ENCODE results near the gene CABLES1. TPM values are rescaled to one million over a fixed set of nuclear protein-coding genes. Genes with fewer than 3 reads are reported as not detected.
"Not testable (repeated sequence)": the region's sequence is repeated elsewhere in the genome, so short reads cannot be mapped to it uniquely, and the experiment has no call there.

CABLES1 gene
- total RNA-seq, 1 donor from 2014 or later: 50.9 TPM

DNA sequence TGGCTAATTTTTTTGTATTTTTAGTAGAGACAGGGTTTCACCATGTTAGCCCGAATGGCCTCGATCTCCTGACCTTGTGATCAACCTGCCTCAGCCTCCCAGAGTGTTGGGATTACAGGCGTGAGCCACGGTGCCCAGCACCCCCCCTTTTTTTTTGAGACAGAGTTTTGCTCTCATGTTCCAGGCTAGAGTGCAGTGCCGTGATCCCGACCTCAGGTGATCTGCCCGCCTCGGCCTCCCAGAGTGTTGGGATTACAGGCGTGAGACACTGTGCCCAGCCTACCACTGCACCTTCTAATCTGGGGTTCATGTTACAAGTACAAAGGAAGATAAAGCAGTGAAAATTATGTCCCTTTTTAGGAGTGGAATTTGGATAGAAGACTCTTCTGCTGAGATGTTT, 41.5 kb upstream of the CABLES1 start:
- DNase-seq (ENCODE audit: extremely low spot score, unreplicated experiment): no peak
- no peak overlapping the region for H3K27ac Mint-ChIP-seq (ENCODE audit: unreplicated experiment)
- no peaks in the 10 kb centered on the region for H3K36me3 Mint-ChIP-seq (ENCODE audit: unreplicated experiment)
- H3K4me3 Mint-ChIP-seq (ENCODE audit: unreplicated experiment): no peak overlapping the region
- H3K27me3 Mint-ChIP-seq (ENCODE audit: unreplicated experiment): no peaks in the 10 kb centered on the region
- TF ChIP-seq, protein P1, sequence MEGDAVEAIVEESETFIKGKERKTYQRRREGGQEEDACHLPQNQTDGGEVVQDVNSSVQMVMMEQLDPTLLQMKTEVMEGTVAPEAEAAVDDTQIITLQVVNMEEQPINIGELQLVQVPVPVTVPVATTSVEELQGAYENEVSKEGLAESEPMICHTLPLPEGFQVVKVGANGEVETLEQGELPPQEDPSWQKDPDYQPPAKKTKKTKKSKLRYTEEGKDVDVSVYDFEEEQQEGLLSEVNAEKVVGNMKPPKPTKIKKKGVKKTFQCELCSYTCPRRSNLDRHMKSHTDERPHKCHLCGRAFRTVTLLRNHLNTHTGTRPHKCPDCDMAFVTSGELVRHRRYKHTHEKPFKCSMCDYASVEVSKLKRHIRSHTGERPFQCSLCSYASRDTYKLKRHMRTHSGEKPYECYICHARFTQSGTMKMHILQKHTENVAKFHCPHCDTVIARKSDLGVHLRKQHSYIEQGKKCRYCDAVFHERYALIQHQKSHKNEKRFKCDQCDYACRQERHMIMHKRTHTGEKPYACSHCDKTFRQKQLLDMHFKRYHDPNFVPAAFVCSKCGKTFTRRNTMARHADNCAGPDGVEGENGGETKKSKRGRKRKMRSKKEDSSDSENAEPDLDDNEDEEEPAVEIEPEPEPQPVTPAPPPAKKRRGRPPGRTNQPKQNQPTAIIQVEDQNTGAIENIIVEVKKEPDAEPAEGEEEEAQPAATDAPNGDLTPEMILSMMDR (IDR thresholded peaks at IDR 0.05): no peak
- peaks cover 18% of the 10 kb centered on the region for H3K4me1 Mint-ChIP-seq (ENCODE audit: unreplicated experiment)
- H3K9me3 Mint-ChIP-seq (ENCODE audit: unreplicated experiment): no peaks in the 10 kb centered on the region

DNA sequence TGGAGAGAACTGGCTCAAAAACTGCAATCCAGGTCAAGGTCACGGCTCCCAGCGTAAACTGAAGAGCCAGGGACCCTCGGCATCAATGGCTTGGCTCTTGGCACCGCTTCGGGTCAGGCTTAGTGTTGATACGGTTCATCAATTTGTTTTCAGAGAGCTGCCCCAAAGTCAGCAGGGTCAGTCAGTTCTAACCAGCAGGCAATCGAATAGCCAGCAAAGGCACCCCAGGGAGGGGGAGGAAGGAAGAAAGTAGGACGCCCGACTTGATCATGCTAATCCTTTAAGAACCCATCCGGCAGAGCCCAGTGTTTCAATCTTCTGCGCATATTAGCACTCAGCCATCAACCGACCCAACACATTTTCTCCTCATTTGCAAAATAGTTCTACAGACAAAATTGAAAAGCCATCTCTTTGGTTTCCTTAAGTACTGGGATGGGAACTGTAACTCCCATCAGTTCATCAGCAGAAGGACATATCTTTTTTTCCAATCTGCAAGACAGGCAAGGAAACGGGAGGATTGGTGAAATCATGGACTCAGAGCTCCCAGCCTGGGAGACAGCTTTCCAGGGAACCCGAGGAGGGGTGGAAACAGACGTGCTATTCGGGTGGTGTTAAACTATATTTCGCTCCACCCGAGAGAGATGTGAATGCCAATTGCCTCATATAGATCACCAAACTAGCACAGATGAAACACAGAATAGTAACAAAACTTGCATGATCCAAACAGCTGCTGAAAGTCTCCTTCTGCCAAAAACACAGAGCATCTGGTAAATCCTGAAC, 40.7 kb upstream of the CABLES1 start:
- H3K27me3 Mint-ChIP-seq (ENCODE audit: unreplicated experiment): no peaks in the 10 kb centered on the region
- TF ChIP-seq, protein P1 (IDR thresholded peaks at IDR 0.05): no peak
- no peak overlapping the region for H3K4me3 Mint-ChIP-seq (ENCODE audit: unreplicated experiment)
- H3K36me3 Mint-ChIP-seq (ENCODE audit: unreplicated experiment): no peaks in the 10 kb centered on the region
- no peak for DNase-seq (ENCODE audit: extremely low spot score, unreplicated experiment)
- H3K4me1 Mint-ChIP-seq (ENCODE audit: unreplicated experiment): peaks cover 18% of the 10 kb centered on the region
- no peaks in the 10 kb centered on the region for H3K9me3 Mint-ChIP-seq (ENCODE audit: unreplicated experiment)
- H3K27ac Mint-ChIP-seq (ENCODE audit: unreplicated experiment): no peak overlapping the region

DNA sequence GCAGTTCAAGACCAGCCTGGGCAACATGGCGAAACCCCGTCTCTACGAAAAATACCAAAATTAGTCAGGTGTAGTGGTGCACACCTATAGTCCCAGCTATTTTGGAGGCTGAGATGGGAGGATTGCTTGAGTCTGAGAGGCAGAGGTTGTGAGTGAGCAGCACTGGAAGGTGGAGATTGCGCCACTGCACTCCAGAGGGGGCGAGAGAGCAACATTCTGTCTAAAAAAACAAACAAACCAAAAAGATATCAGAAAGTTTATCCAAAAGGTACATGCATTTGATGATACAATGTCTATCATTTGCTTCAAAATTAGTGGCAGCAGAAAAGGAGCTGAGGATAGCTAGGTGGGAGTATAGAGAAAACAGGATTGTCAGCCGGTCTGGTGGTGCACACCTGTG, 39.8 kb upstream of the CABLES1 start:
- TF ChIP-seq, protein P1 (IDR thresholded peaks at IDR 0.05): no peak
- Mint-ChIP-seq H3K9me3 (ENCODE audit: unreplicated experiment) (no peaks in the 10 kb centered on the region), H3K36me3 (ENCODE audit: unreplicated experiment) (no peaks in the 10 kb centered on the region), H3K27me3 (ENCODE audit: unreplicated experiment) (no peaks in the 10 kb centered on the region), H3K27ac (ENCODE audit: unreplicated experiment) (no peak overlapping the region), H3K4me1 (ENCODE audit: unreplicated experiment) (peaks cover 13% of the 10 kb centered on the region), H3K4me3 (ENCODE audit: unreplicated experiment) (no peak overlapping the region)
- DNase-seq (ENCODE audit: extremely low spot score, unreplicated experiment): no peak

DNA sequence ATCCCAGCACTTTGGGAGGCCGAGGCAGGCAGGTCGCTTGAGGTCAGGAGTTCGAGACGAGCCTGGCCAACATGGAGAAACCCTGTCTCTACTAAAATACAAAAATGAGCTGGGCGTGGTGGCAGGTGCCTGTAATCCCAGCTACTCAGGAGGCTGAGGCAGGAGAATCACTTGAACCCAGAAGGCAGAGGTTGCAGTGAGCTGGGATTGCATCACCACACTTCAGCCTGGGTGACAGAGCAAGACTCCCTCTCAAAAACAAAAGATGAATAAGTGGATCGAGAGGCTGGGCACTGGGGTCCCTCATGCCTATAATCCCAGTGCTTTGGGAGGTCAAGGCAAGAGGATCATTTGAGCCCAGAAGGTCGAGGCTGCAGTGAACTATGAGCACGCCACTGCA, 38.3 kb upstream of the CABLES1 start:
- not testable (repeated sequence) for DNase-seq (ENCODE audit: extremely low spot score, unreplicated experiment); H3K27me3 Mint-ChIP-seq (ENCODE audit: unreplicated experiment); H3K4me3 Mint-ChIP-seq (ENCODE audit: unreplicated experiment); H3K4me1 Mint-ChIP-seq (ENCODE audit: unreplicated experiment); H3K9me3 Mint-ChIP-seq (ENCODE audit: unreplicated experiment); H3K27ac Mint-ChIP-seq (ENCODE audit: unreplicated experiment); H3K36me3 Mint-ChIP-seq (ENCODE audit: unreplicated experiment)

DNA sequence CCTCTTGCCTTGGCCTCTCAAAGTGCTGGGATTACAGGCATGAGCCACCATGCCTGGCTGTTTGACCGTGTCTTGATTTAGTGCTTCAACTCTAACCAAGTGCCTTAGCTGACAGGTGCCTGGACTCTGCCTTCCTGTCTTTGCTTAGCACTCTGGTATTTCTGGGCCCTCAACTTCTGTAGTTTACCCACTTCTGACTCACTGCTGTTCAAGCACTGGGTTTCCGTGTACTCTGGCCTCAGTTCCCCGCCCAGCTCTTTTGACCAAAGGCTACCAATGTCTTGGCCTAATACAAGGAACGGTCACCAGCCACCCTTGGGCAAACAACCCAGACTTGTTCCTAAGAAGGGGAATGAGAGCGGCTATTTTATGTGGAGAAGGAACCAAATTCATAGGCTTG, 35.7 kb upstream of the CABLES1 start:
- no peaks in the 10 kb centered on the region for H3K9me3 Mint-ChIP-seq (ENCODE audit: unreplicated experiment)
- no peak overlapping the region for H3K27ac Mint-ChIP-seq (ENCODE audit: unreplicated experiment)
- peaks cover 3% of the 10 kb centered on the region for H3K4me1 Mint-ChIP-seq (ENCODE audit: unreplicated experiment)
- DNase-seq (ENCODE audit: extremely low spot score, unreplicated experiment): no peak
- H3K36me3 Mint-ChIP-seq (ENCODE audit: unreplicated experiment): no peaks in the 10 kb centered on the region
- TF ChIP-seq, protein P1 (IDR thresholded peaks at IDR 0.05): no peak
- H3K27me3 Mint-ChIP-seq (ENCODE audit: unreplicated experiment): no peaks in the 10 kb centered on the region
- H3K4me3 Mint-ChIP-seq (ENCODE audit: unreplicated experiment): no peak overlapping the region

Measured in osteocyte (in vitro differentiated cells).